DND-41 (cell line): Measurements from ENCODE around the gene ITGB3BP.

ENCODE experiments used
- EZH2 ChIP-seq: IDR thresholded peaks from 3 replicates; pipeline ENCODE4 v1.6.1; 2012; ENCODE audit warnings: borderline replicate concordance, low read depth, mild to moderate bottlenecking, moderate library complexity, low read length, inconsistent platforms; ENCODE audit not compliant: severe bottlenecking
- TF ChIP-seq, protein P1 (sequence below): IDR thresholded peaks from 2 replicates; pipeline ENCODE4 v1.5.1; 2012; ENCODE audit warnings: borderline replicate concordance, low read length, moderate library complexity, mild to moderate bottlenecking; ENCODE audit not compliant: poor library complexity, severe bottlenecking; ENCODE audit errors: extremely low read depth

DNA sequence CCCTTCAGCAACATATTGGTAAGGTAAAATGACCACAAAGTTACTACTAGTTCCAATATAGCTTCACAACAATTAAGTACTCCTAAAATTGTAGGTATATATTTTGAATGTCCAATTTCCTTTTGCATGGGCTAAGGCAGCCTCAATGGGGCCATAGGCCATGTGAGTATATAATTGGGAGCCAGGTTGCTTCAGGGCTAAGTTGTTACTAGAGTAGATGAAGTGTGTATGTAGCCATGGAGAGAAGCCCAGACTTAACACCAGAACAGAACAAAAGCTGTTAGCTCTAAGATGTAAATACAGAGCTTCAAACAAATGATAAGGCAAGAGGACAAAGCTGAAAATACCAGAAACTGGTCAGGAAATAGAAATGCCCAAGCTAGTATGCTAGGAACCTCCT, 16.2 kb downstream of the ITGB3BP start:
- TF ChIP-seq, protein P1, sequence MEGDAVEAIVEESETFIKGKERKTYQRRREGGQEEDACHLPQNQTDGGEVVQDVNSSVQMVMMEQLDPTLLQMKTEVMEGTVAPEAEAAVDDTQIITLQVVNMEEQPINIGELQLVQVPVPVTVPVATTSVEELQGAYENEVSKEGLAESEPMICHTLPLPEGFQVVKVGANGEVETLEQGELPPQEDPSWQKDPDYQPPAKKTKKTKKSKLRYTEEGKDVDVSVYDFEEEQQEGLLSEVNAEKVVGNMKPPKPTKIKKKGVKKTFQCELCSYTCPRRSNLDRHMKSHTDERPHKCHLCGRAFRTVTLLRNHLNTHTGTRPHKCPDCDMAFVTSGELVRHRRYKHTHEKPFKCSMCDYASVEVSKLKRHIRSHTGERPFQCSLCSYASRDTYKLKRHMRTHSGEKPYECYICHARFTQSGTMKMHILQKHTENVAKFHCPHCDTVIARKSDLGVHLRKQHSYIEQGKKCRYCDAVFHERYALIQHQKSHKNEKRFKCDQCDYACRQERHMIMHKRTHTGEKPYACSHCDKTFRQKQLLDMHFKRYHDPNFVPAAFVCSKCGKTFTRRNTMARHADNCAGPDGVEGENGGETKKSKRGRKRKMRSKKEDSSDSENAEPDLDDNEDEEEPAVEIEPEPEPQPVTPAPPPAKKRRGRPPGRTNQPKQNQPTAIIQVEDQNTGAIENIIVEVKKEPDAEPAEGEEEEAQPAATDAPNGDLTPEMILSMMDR, result no peak
- TF ChIP-seq EZH2, result no peak
